ENCODE measurements around the gene PDX1. TPM values are rescaled to one million over a fixed set of nuclear protein-coding genes. Genes with fewer than 3 reads are reported as not detected.
A peak's percentile ranks its signal among the peaks of the same experiment; 100 is the strongest.

The PDX1 gene
- total RNA-seq, result not detected in 2 replicates

DNA sequence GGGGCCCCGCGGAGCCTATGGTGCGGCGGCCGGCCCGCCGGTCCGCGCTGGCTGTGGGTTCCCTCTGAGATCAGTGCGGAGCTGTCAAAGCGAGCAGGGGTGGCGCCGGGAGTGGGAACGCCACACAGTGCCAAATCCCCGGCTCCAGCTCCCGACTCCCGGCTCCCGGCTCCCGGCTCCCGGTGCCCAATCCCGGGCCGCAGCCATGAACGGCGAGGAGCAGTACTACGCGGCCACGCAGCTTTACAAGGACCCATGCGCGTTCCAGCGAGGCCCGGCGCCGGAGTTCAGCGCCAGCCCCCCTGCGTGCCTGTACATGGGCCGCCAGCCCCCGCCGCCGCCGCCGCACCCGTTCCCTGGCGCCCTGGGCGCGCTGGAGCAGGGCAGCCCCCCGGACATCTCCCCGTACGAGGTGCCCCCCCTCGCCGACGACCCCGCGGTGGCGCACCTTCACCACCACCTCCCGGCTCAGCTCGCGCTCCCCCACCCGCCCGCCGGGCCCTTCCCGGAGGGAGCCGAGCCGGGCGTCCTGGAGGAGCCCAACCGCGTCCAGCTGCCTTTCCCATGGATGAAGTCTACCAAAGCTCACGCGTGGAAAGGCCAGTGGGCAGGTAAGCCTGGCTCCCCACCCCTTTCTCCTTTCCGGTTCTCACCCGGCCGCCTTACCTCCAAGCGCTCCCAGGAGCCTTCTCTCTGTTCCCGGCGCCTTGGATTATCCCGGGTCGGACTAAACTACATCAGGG, at the start of gene PDX1:
Gene PDX1, plus strand, starts transcription at position 67 of the 743 bp plus-strand sequence. Its CDS starts 139 bp downstream, at position 206.
- DNase-seq (ENCODE audit: low read depth in 2 of 2), result peak in 1 of 2 donors; percentile 33

DNA sequence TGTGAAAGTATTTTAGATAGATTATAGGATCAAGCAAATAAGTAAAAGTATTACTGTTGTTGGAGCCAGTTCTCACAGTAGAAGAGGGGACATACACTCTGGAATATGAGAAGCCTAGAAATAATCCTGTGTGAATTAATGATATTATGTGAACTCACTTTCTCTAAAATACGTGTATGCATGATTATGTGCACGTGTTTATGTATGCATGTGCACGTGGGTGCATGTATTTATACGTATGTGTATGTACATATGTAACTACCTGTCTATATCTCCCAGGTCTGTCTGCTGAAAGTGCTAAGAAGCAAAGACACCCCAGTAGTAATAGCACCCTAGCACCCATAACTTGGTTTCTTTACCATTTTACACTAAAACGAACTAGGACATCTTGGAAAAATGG, 41.5 kb upstream of the PDX1 start:
- no peak for DNase-seq (ENCODE audit: low read depth in 2 of 2)

DNA sequence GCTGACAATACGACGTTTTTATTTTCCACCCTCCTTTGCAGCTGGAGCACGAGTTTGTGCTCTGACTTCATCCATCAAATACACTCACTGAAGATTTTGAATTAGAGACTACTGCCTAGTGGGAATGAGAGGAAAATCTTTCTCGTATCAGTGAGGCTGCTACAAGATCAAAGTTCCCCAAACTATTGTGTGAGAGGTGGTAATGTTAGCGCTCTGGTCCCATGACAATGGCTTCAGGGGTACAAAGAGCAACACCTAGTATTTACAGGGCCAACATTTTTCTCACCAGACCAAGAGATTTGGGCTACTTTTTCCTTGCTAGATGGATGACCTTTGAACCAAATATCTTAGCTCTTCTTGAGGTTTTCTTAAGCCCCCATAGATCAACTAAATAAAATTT, 30.3 kb upstream of the PDX1 start:
- no peak for DNase-seq (ENCODE audit: low read depth in 2 of 2)

DNA sequence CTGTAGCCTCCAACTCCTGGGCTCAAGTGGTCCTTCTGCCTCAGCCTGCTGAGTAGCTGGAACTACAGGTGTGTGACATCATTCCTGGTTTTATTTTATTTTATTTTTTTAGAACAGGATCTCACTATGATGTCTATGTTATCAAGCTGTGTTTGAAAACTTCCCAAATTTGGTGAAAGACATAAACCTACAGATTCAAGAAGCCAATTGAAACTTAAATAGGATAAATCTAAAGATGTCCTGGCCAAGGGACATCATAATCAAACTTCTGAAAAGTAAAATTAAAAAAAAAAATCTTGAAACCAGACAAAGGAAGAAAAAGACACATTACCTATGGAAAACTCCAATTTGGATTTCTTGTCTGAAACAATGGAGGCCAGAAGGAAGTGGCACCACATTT, 23.1 kb upstream of the PDX1 start:
- no peak for DNase-seq (ENCODE audit: low read depth in 2 of 2)

DNA sequence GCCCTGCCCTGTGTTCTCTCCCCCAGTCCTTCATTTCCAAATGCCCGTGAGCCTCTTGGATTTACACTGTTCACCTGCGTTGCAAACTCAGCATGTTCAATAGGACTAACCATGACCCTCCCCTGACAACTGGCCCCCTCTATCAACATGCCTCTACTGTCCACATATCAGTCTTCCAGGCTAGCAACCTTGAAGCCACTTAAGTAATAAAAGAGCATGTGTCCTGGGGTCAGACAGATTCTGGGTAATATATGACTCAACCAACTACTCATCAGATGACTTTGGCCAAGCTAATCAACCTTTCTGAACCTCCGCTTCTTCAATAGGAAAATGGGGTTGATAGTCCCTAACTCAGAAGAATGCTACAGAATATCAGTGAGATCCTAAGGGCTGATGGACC, 15.1 kb upstream of the PDX1 start:
- DNase-seq (ENCODE audit: low read depth in 2 of 2), result no peak

DNA sequence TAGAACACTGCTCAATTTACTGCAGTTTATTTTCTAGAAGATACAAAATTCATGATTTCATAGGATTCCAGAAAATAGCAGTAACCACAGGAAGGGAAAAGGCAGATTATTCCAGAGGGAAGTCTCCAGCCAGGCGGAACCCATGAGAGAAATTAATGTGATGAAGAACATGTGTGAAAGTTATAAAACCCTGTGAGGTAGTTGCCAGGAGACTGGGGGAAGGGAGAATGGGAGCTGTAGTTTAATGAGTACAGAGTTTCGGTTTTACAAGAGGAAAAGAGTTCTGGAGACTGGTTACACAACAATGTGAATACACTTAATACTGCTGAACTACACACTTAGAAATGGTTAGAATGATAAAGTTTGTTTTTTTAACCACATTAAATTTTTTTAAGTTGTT, 14.2 kb upstream of the PDX1 start:
- DNase-seq (ENCODE audit: low read depth in 2 of 2), result no peak

DNA sequence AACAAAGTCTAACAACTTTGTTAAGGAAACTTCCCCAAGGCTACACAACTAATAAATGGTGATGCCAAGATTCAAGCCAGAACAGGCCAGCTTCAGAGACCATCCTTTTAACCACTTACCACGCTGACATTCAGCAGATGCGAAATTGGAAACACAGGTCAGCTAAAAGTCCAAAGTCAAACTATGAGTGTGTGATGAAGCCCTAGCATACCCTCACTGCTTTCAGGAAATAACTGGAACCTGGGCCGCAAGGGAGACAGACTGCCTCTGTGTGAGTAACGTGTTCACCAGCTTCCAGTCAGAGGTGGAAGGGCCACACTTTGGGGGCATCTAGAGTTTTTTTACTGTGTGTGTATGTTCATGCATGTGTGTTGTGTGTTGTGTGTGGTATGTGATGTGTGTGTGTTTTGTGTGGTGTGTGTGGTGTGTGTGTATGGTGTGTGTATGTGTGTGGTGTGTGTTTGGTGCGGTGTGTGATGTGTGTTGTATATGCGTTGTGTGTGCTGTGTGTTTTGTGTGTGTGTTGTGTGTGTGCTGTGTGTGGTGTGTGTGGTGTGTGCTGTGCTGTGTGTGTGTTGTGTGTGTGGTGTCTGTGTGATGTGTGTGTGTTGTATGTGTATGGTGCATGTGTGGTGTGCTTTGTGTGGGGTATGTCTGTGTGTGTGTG, 12.5 kb upstream of the PDX1 start:
- DNase-seq (ENCODE audit: low read depth in 2 of 2), result no peak

DNA sequence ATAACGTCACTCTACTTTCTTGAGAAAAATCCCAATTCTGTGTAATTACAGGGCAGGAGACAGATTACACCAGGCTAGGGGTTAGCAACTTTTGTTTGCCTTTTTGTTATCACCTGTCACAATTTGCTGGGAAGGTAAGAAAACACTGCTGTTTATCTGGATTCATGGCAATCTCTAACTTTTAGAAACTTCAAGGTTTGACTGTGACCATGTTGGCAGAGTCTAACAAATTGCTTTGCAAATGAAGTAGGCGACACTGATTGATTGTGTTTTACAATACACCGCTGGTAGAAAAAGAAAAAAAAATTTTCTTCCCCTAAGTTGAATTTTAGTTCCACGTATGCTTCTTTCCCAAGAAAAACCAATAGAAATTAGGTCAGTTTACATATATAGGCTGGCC, 10.4 kb upstream of the PDX1 start:
- no peak for DNase-seq (ENCODE audit: low read depth in 2 of 2)

DNA sequence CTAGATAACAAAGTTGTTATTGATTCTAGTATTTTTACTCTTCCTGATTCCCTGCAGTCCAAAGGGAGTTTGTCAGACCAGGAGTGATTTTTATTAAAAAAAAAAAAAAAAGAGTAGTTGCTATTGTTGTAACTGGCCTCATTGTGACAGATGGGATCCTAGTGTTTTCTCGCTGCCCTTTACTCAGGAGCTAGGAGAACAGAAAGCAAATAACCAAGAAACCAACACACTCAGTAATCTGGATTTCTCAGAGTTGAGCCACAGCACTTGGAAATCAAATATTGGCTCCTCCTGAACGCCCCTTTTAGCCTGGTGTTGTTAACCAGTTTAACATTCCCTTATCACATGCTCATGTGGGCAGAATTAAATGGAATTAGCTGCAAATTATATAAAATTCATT, 8.3 kb upstream of the PDX1 start:
- DNase-seq (ENCODE audit: low read depth in 2 of 2), result no peak

DNA sequence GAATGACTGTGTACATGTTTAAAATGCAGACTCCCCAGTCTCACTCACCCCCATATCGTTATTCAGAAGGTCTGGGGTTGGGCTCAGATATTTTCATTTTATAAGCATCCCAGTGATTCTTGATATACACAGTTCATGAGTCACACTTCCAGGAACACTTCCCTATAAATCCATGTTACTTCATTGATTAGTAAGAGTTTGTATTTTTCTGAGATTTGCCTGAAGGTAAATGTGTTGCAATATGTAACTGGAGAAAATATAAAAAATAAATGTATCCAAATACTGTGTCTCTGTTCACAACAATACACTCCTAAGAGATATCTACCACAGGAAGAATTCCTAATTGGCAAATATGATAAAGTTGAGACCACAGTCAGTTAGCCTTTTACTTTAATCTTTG, 6.6 kb upstream of the PDX1 start:
- no peak for DNase-seq (ENCODE audit: low read depth in 2 of 2)

DNA sequence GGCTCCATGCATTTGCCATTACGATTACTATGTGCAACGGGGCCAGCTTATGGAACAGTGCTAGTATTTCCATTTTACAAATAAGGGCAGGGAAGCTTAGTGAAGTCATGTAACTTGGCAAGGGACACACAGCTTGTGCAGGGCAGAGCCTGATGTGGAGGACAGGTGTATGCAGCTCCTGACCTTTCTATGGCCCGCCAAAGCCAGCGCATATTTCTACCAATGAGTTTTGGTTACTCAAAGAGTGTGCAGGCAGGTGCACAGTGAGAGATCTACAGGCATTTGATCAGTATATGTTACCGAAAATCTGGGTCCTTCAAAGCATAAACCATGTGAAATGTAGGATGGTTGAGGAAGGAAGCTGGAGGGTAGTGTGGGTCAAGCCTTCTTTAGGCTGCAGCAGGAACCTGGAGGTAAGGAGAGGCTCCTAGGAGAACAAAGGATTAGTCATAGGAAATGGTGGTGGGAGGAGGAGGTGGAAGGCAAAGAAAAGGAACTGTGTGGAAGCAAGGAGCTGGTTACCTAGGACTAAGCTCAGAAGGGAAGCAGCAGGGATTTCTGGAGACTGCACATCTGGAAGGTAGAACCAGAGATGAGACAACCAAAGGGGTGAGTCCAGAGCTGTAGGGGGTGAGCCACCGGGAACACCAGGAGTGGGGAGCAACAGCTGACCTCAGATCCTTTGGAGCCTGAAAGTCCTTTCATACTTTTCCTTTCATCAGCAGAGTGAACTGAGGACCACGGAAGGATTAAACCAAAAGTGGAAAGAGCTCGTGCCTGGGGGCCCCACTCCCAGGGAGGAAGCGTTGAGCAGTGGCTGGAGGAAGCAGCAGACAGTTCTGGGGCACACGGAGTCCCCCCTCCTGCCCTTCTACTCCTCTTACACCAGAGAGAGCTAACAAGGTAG, 4.2 kb upstream of the PDX1 start:
- DNase-seq (ENCODE audit: low read depth in 2 of 2), result no peak

DNA sequence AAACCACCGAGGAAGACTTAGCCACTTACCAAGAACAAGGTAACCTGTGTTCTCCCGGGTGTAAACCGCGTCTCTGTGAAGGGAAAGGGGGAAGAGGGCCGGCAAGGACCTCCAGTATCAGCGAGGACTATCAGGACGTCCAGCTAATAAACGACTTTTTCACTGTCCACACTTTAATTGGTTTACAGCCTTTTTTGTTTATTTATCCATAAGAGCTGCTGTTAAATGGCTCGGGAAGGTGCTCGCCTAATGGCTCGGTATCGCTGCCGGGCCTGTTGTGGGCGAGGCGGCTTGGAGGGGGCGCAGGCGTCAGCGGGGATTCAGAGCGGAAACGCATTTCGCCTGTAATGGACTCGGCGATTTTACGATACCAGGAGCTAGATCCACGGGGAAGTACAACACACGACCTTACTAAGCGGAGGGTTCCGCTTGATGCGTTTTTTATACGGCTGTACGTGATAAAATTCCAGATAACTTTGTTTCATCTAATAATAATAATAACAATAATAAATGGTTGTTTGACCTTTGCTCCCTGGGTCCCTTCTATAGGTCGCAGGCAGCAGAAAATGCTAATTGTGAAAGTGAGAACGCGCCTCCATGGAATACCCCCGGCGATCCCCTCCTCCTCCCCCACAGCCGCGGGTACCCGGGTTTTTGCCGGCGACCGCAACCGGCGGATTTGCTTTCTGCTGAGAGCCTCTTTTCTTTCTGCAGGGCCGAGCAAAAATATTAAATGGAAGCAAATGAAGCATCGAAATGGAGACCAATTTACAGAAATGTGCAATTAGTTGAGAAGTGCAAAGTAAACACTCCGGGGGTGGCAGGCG, 2.5 kb upstream of the PDX1 start:
- no peak for DNase-seq (ENCODE audit: low read depth in 2 of 2)

DNA sequence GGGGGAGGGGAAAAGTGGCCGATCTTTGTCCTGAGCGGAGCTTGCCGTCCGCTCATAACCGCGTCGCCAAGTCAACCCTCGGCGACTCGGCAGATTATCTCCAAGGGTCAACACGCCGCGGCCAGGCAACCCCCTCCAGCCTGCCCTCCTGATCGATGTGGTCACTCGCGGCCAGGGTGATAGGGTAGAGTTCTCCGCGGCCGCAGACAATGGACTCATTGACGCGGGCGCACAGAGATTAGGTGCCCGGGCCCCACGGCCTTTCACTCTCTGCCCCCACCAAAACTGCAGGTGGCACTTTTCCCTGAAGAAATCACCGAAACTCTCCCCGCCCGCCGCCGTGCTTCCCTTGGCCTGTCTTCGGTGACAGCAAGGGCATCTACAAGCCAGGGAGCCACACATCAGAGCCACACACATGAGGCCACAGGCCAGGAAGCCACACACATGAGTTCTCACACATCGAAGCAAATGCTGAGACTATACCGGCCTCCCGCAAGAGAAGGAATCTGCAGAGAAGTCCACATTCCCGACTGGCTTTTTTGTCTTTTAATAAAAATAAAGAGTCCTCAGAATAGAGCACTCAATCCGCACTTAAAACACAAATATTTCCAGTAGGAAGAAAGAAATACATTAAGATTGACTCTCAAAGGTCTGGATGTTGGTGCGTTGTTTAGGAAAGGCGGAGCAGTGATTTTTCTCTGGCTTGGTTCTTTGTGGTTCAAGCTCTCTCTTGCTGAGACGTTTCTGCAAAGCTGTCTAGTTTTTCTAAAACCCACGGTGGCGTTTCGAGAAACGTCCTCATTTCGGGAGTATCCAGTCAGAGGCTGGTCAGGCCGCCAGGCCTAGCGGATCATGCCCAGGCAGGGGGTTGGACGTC, 1.5 kb upstream of the PDX1 start:
- no peak for DNase-seq (ENCODE audit: low read depth in 2 of 2)

DNA sequence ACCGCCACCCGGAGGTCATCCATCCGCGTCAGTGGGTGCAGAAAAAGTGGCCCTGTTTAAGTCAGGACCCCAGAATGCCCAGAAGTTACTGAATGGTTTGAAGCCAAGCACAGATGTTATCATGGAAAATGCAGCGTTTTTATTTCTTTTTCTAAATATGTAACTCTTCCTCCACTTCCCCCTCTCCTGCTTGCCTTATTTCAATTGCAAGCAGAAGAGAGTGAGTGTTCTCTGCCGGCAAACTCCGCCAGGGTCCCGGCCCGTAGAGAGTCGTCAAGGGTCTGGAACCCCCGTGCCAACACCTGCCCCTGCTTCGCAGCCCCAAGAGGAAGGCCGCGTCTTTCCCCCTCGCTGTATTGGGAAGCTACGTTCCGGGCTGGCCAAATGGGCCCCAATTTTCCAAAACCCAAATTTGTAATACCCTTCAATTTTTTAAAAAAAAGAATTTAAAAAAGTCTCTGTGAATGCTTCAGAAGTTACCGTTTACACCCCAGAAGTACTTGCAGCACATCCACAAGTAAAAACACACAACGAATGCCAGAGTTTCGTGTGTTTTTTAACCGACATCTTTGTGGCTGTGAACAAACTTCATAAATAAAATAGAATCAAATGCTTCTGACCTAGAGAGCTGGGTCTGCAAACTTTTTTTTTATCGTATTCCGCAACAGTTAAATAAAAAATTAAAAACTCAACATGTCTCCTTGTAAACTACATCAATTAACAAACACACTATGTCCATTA, 712 bp upstream of the PDX1 start:
- DNase-seq (ENCODE audit: low read depth in 2 of 2), result no peak

DNA sequence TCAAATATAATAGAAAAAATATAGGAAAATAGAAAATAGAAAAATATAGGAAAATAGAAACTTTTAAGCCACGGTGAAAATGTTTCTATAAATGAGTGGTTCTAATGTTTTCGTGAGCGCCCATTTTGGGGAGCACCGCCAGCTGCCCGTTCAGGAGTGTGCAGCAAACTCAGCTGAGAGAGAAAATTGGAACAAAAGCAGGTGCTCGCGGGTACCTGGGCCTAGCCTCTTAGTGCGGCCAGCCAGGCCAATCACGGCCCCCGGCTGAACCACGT, 204 bp upstream of the PDX1 start:
- DNase-seq (ENCODE audit: low read depth in 2 of 2), result no peak

DNA sequence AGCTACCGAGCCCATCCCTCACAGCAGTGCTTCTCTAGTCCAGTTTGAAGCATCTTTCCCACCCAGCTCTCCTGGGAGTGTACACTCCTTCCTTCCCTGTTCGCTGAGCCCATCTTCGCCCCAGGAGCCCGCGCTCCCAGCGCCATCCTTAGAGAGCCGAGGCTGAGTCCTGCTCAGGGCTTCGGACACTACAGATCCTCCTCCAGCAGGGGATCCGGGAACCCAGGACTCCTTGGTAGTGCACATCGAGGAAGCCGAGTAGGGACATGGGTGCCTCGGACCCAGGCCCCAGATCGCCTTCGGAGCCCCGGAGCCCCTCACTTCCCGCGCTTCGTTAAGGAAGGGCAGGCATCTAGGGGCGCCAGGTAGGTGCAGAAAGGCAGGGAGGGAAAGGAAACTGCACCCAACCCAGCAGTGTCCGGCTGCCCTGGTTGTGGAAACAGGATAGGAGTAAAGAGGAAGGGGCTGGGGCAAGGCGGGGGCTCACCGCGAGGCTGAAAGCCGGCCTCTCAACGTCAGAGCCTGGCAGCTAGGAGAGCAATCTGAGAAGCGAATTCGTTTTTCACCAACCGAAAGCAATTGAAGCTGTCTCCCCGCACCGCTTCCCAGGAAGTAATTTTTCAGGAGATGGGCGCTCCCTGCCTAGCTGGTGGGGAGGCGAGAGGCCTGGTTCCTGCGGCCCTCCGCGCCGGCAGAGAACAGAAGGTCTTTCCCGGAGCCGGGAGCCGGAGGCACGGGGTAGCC, 1.0 kb downstream of the PDX1 start:
- DNase-seq (ENCODE audit: low read depth in 2 of 2), result no peak

DNA sequence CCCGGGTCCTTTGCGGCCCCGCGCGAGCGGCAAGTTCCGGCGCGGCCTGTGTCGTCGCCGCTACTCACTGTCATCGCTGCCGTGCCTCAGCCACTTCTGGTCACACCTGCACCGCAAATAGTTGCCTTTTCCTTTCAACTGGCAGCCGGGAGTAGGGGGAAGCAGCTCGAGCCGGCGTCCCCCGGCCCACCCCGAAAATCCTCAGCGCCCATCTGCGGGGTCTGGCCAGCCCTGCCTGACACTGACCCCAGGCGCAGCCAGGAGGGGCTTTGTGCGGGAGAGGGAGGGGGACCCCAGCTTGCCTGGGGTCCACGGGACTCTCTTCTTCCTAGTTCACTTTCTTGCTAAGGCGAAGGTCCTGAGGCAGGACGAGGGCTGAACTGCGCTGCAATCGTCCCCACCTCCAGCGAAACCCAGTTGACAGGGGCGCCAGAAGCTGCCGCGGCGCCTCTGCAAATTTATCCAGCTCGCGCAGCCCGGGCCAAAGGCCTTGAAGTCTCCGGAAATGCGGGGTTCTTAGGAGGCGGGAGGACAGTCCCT, 1.7 kb downstream of the PDX1 start:
- no peak for DNase-seq (ENCODE audit: low read depth in 2 of 2)

DNA sequence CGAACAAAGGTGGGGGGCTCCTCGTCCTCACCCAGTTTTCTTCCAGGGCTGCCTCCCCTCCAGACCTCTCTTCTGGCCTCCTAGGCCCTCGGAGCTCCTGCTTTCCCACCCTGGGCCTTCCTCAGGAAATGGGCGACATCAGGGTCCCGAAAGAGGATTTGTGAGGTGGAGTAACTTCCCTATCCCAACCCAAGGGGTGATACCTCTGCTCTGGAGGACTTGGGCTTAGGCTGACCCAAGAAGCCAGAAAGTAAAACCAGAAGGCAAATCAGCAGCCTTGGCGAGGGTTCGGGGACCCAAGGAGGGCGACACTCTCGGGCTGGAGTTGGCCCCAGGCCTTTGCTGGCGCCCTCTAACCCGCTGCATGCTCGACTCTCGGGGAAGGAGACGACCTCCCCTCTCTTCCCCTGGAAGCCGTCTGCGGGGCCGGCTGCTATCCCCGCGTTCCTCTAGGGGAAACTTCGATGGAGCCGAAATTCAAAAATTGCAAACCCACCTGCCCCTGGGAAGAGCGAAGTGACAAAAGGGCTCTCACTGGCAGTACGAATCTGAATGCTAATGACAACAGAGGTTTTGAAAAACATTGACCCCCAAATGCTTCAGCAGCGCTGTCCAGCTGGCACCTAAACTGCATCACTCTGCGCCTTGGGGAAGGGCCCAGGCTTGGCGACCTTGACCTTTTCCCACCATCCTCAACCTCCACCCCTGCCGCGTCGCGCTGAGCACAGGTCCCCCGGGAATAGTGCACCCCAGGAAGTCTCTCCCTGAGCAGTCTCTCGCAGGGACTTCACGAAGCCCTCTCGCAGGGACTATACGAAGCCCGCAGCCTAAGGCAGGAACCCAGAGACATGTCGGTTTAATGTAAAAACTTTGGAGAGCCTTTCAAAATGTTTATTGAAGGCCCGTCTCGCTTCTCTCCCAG, 2.4 kb downstream of the PDX1 start:
- no peak for DNase-seq (ENCODE audit: low read depth in 2 of 2)

All from dermis microvascular lymphatic vessel endothelial cell (primary cell).